Measurements from ENCODE around the gene ALG3. TPM values are rescaled to one million over a fixed set of nuclear protein-coding genes. Genes with fewer than 3 reads are reported as not detected.

ALG3 gene
- total RNA-seq, 1 experiment from 2014 or later, result 77.8 TPM

DNA sequence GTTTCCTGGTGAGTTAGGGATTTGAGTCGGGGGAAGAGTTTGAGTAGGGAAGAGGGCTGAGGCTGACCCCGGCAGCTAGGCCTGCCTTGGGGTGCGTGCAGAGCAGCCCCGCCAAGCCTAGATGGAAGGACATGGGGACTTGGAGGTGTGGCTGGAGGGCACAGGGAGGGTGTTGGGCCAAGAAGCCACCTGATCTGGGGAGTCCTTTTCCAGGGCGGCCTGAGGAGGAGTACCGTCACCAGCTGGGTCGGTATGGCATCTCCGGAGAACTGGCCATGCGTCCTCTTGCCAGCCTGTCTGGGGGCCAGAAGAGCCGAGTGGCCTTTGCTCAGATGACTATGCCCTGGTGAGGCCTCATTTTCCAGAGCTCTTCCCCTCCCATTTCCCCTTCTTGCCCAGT is 55.9 kb downstream of the ALG3 start:
- H3K4me3 Mint-ChIP-seq (ENCODE audit: unreplicated experiment), result no peak overlapping the region
- no peak for TF ChIP-seq CTCF (IDR thresholded peaks at IDR 0.05; ENCODE audit: unreplicated experiment)
- H3K27ac Mint-ChIP-seq (ENCODE audit: low read depth, unreplicated experiment), result no peak overlapping the region
- peaks cover 1% of the 10 kb centered on the region for H3K4me1 Mint-ChIP-seq (ENCODE audit: insufficient read depth, unreplicated experiment)
- BruUV-seq (replicated peaks), result no TSS peak
- CTCF ChIA-PET, result no interaction called here
- intact Hi-C loops (cut with micrococcal nuclease), result no loop called here
- H3K27me3 Mint-ChIP-seq (ENCODE audit: insufficient read depth, unreplicated experiment), result no peaks in the 10 kb centered on the region
- DNase-seq (ENCODE audit: unreplicated experiment), result no peak
- POLR2A ChIA-PET, result no interaction called here
- peaks cover 80% of the 10 kb centered on the region for H3K36me3 Mint-ChIP-seq (ENCODE audit: insufficient read depth, unreplicated experiment)
- no peaks in the 10 kb centered on the region for H3K9me3 Mint-ChIP-seq (ENCODE audit: unreplicated experiment)

Small RNA genes lying within 50 kb of the gene (microRNA-seq; reads per million reads assigned to microRNA genes)
- 0.53 reads per million for gene MIR1224

Other genes with a start within 250 kb of the ALG3 start
- 16.5 and 17.9 TPM in 2 replicates for gene ABCC5, start 231.1 kb downstream of the ALG3 start, total RNA-seq (2022)
- gene HTR3D, start 217.2 kb downstream of the ALG3 start, total RNA-seq (2022), result not detected in 2 replicates
- gene HTR3C, start 195.9 kb downstream of the ALG3 start, total RNA-seq (2022), result not detected in 2 replicates
- gene HTR3E, start 151.9 kb downstream of the ALG3 start, total RNA-seq (2022), result not detected in 2 replicates
- gene EIF2B5, start 113.6 kb downstream of the ALG3 start, total RNA-seq (2022), result 33.8 and 36.1 TPM in 2 replicates
- 73.4 and 74.5 TPM in 2 replicates for gene DVL3, start 93.6 kb downstream of the ALG3 start, total RNA-seq (2022)
- 280 and 301 TPM in 2 replicates for gene AP2M1, start 74.1 kb downstream of the ALG3 start, total RNA-seq (2022)
- 62.7 and 73.9 TPM in 2 replicates for gene ABCF3, start 62.8 kb downstream of the ALG3 start, total RNA-seq (2022)
- gene VWA5B2, start 19.4 kb downstream of the ALG3 start, total RNA-seq (2022), result not detected in 2 replicates
- gene EEF1AKMT4, start 710 bp upstream of the ALG3 start, total RNA-seq (2022), result 4.9 and 10.1 TPM in 2 replicates
- gene CAMK2N2, start 12.6 kb upstream of the ALG3 start, total RNA-seq (2022), result 6.1 TPM in 2 replicates
- gene ECE2, start 27.1 kb upstream of the ALG3 start, total RNA-seq (2022), result not detected in 2 replicates
- 275 and 284 TPM in 2 replicates for gene PSMD2, start 50.3 kb upstream of the ALG3 start, total RNA-seq (2022)
- 522 and 536 TPM in 2 replicates for gene EIF4G1, start 65.6 kb upstream of the ALG3 start, total RNA-seq (2022)
- 11.1 and 12.9 TPM in 2 replicates for gene FAM131A, start 88.6 kb upstream of the ALG3 start, total RNA-seq (2022)
- 4.5 and 5.5 TPM in 2 replicates for gene CLCN2, start 112.6 kb upstream of the ALG3 start, total RNA-seq (2022)
- 81.5 and 91.5 TPM in 2 replicates for gene POLR2H, start 112.7 kb upstream of the ALG3 start, total RNA-seq (2022)
- not detected in 2 replicates for gene THPO, start 129.2 kb upstream of the ALG3 start, total RNA-seq (2022)
- not detected in 2 replicates for gene CHRD, start 131.1 kb upstream of the ALG3 start, total RNA-seq (2022)